ENCODE measurements around the gene AVL9.
"Not testable (repeated sequence)": the region's sequence is repeated elsewhere in the genome, so short reads cannot be mapped to it uniquely, and the experiment has no call there.

AVL9 gene

GRCh38 chr7:32605032-32605431 is 109.7 kb downstream of the AVL9 start:
- TF ChIP-seq Cebpa-rat (IDR thresholded peaks at IDR 0.05) = no peak
- H3K9me3 ChIP-seq = 0 out of 2 replicates have a peak, but pooled peaks cover 6% of the 10 kb centered on the region
- no peaks in the 10 kb centered on the region for H3K27me3 ChIP-seq
- no peak overlapping the region for H3K4me2 ChIP-seq
- no peak overlapping the region for H3K27ac ChIP-seq
- H3K4me3 ChIP-seq = no peak overlapping the region
- no peak overlapping the region for H3K9ac ChIP-seq
- no peaks in the 10 kb centered on the region for H3K36me3 ChIP-seq
- H3K4me1 ChIP-seq = no peaks in the 10 kb centered on the region
- no peaks in the 10 kb centered on the region for H4K20me1 ChIP-seq

GRCh38 chr7:32609463-32609862 is 114.2 kb downstream of the AVL9 start:
- H3K4me3 ChIP-seq = no peak overlapping the region
- no peaks in the 10 kb centered on the region for H3K9me3 ChIP-seq
- TF ChIP-seq Cebpa-rat (IDR thresholded peaks at IDR 0.05) = no peak
- H3K27ac ChIP-seq = no peak overlapping the region
- H3K36me3 ChIP-seq = no peaks in the 10 kb centered on the region
- H3K4me1 ChIP-seq = no peaks in the 10 kb centered on the region
- no peak overlapping the region for H3K9ac ChIP-seq
- H4K20me1 ChIP-seq = no peaks in the 10 kb centered on the region
- H3K4me2 ChIP-seq = no peak overlapping the region
- no peaks in the 10 kb centered on the region for H3K27me3 ChIP-seq

GRCh38 chr7:32611201-32612099 is 116.2 kb downstream of the AVL9 start:
- no peaks in the 10 kb centered on the region for H3K9me3 ChIP-seq
- no peaks in the 10 kb centered on the region for H3K36me3 ChIP-seq
- no peaks in the 10 kb centered on the region for H4K20me1 ChIP-seq
- no peak overlapping the region for H3K4me3 ChIP-seq
- no peak overlapping the region for H3K9ac ChIP-seq
- H3K4me2 ChIP-seq = no peak overlapping the region
- H3K4me1 ChIP-seq = no peaks in the 10 kb centered on the region
- H3K27me3 ChIP-seq = no peaks in the 10 kb centered on the region
- no peak overlapping the region for H3K27ac ChIP-seq
- TF ChIP-seq Cebpa-rat (IDR thresholded peaks at IDR 0.05) = no peak

GRCh38 chr7:32616625-32617024 is 121.3 kb downstream of the AVL9 start:
- no peaks in the 10 kb centered on the region for H3K27me3 ChIP-seq
- no peaks in the 10 kb centered on the region for H3K9me3 ChIP-seq
- H3K4me3 ChIP-seq = no peak overlapping the region
- no peak overlapping the region for H3K27ac ChIP-seq
- no peak overlapping the region for H3K9ac ChIP-seq
- no peaks in the 10 kb centered on the region for H4K20me1 ChIP-seq
- no peak for TF ChIP-seq Cebpa-rat (IDR thresholded peaks at IDR 0.05)
- no peak overlapping the region for H3K4me2 ChIP-seq
- H3K4me1 ChIP-seq = no peaks in the 10 kb centered on the region
- H3K36me3 ChIP-seq = no peaks in the 10 kb centered on the region

DNA sequence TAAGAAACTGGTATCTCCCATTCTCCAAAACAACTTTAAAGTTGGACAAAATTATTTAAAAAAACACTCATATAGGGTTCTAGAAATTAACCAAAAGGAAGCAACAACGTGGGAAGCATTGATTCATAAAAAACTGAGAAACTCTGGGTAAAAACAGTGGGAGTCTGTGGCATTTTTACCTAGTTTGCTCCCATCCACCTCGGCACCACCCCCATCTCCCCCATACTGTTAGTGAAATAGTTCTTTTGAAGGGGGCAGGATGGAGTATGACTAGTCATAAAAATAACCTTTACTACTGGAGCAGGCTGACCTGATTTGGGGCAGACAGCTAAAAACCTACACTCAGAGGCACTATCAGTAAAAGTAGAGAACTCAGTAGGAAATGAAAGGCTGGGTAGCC is 123.2 kb downstream of the AVL9 start:
- no peak overlapping the region for H3K27ac ChIP-seq
- H4K20me1 ChIP-seq = no peaks in the 10 kb centered on the region
- H3K4me1 ChIP-seq = no peaks in the 10 kb centered on the region
- no peaks in the 10 kb centered on the region for H3K9me3 ChIP-seq
- H3K9ac ChIP-seq = no peak overlapping the region
- H3K4me2 ChIP-seq = no peak overlapping the region
- no peak for TF ChIP-seq Cebpa-rat (IDR thresholded peaks at IDR 0.05)
- H3K4me3 ChIP-seq = no peak overlapping the region
- H3K27me3 ChIP-seq = no peaks in the 10 kb centered on the region
- H3K36me3 ChIP-seq = no peaks in the 10 kb centered on the region

DNA sequence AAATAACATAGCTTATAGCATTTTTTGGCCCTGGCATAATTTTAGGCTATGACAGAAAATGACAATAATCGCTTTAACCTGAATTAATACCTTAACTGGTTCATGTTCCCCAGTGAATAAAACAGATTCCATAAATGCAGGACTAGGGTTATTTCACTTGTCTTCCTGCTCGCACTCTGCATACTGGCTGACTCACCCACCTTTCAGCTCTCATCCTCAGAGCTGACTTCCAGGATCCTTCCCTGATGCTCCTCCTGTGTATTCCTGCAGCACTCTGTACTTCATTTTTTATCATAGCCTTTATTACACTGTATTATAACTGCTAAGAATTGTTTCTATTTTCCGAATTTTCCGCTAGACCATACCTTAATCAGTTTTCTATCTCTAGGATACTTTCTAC is 123.7 kb downstream of the AVL9 start:
- Histone ChIP-seq H4K20me1 (no peaks in the 10 kb centered on the region), H3K36me3 (no peaks in the 10 kb centered on the region), H3K27ac (no peak overlapping the region), H3K4me1 (no peaks in the 10 kb centered on the region), H3K9me3 (no peaks in the 10 kb centered on the region), H3K27me3 (no peaks in the 10 kb centered on the region), H3K9ac (no peak overlapping the region), H3K4me3 (no peak overlapping the region), H3K4me2 (no peak overlapping the region)
- no peak for TF ChIP-seq Cebpa-rat (IDR thresholded peaks at IDR 0.05)

- H3K4me3 ChIP-seq, H3K9ac ChIP-seq, H4K20me1 ChIP-seq, H3K36me3 ChIP-seq, H3K4me2 ChIP-seq, H3K4me1 ChIP-seq, H3K27ac ChIP-seq, H3K9me3 ChIP-seq, H3K27me3 ChIP-seq: not testable (repeated sequence)
These were observed 124.1 kb downstream of the AVL9 start for GRCh38 chr7:32619416-32619815.

DNA sequence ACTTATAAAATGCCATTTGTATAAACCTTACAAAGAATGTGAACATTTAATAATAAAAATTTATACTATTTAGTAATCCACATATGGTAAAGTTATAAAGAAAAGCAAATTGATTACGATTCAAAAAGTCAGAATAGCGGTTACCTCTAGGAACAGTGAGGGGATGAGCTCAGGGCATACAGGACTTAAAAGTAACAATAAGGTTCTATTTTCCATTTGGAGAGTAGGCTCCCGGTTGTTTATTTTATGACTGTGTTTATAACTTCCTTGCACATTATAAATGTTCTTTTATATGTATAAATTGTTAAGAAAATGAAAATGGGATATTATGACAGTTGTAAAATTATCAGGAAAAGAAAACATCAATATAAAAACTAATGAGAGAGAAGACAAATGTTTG is 135.7 kb downstream of the AVL9 start:
- Histone ChIP-seq H3K4me1 (no peaks in the 10 kb centered on the region), H3K27ac (no peak overlapping the region), H3K36me3 (no peaks in the 10 kb centered on the region), H4K20me1 (no peaks in the 10 kb centered on the region), H3K27me3 (no peaks in the 10 kb centered on the region), H3K4me2 (no peak overlapping the region), H3K9me3 (no peaks in the 10 kb centered on the region), H3K4me3 (no peak overlapping the region), H3K9ac (no peak overlapping the region)
- no peak for TF ChIP-seq Cebpa-rat (IDR thresholded peaks at IDR 0.05)

DNA sequence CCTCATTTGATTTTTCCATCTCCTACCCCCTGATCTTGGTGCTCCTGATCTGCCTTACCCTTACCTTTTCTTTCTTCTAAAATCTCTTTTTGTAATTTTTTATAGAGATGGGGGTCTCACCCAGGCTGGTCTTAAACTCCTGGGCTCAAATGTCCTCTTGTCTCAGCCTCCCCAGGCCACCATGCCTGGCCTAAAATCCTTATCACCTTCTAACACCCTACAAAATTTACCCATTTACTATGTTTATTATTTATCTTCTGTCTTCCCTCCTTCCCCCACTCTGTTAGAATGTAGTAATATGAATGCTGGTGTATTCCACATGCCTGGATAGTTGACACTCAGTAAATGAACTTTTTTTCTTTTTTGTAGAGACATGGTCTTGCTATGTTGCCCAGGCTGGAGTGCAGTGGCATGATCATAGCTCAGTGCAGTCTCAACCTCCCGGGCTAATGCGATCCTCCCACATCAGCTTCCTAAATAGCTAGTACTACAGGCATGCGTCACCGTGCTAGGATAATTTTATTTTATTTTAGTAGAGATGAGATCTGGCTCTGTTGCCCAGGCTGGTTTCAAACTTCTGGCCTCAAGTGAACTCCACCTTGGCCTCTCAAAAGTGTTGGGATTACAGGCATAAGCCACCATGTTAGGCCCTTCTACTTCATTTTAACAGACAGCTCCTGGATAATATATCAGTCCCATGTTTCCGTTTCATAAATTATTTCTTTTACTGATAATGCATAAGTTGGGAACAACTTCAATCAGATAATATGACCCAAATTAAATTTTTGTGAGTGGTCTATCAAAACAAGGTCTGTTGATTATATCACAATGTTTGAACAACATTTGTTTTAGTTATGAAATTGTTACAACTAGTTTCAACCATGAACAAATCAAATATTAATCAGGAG is 136.6 kb downstream of the AVL9 start:
- H3K9me3 ChIP-seq, H3K9ac ChIP-seq, H3K27ac ChIP-seq, H4K20me1 ChIP-seq, H3K27me3 ChIP-seq, H3K4me1 ChIP-seq, H3K4me3 ChIP-seq, H3K36me3 ChIP-seq, H3K4me2 ChIP-seq: not testable (repeated sequence)

DNA sequence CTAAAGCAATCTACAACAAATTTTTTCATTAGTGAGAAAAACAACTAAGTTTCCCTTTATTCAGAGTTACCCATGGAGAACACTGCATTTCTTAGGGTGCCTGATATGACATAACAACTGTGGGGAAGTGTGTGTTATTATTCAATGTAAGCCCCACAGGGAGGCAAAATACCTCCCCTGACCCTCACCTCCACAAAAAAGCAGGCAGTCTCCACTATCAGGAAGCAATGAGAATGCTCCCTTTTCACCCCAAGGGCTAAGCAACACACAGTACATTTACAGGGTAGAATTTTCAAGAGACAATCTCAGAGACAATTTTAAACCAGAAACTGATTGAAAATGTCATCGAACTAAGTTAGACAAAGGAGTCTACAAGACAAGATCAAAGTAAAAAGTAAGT is 138.2 kb downstream of the AVL9 start:
- H3K4me1 ChIP-seq, H3K4me2 ChIP-seq, H3K9ac ChIP-seq, H3K27me3 ChIP-seq, H3K27ac ChIP-seq, H3K9me3 ChIP-seq, H3K4me3 ChIP-seq, H3K36me3 ChIP-seq, H4K20me1 ChIP-seq: not testable (repeated sequence)

DNA sequence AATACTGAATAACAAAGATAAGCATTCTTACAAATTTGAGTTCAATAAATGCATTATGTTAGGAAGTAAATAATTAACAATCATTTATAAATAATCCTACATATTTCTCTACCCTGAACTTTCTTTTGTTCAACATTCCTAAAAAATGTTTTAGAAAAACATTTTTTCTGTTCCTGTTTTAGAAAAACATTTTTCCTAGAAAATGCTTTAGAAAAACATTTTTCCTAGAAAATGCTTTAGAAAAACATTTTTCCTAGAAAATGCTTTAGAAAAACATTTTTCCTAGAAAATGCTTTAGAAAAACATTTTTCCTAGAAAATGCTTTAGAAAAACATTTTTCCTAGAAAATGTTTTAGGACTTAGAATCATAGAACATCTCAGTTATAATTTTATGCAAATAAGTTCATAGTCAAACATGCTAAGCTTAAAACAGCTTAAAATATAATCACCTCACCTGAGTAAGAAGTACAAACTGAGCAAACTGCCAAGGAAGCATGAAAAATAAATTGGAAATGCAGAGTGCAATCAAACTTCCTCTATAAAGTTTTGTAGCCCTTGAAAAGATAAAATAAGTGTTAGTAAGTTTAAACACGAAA is 139.6 kb downstream of the AVL9 start:
- not testable (repeated sequence) for H3K4me2 ChIP-seq, H3K4me3 ChIP-seq, H3K9ac ChIP-seq, H3K36me3 ChIP-seq, H3K27ac ChIP-seq, H3K27me3 ChIP-seq, H4K20me1 ChIP-seq, H3K9me3 ChIP-seq
- peaks cover 13% of the 10 kb centered on the region for H3K4me1 ChIP-seq

DNA sequence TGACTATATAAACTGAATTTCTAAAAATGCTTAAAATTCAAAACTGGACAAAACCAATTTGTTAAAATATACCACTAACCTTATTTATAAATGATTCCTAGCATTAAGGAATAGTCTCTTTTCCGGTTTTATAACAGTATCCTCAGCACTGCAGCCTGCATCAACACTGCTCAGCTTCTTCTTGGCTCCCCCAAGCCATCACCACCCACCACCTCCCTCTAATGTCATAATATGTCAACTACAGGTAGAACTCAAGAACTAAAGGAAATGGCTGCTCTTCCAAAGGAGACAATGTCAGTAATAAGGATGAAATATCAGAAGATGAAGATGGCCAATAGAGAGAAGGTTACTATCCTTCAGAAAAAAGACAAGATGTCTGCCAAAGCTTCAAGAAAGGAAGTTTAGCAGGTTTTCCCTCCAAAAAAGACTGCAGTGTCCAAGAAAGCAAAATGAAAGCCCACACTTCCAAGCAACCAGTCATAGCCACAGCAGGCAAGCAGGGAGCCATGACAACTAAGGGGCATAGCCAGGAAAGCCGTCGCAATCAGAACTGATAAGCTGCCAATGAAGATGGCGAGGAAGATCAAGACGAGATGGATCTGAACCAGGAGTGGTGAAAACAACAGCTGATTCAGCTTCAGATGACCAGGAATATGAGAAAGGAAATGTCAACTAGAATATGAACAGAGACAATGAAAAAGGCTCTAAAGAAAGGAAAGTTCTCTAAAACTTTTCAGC is 141.6 kb downstream of the AVL9 start:
- H3K4me1 ChIP-seq = peaks cover 13% of the 10 kb centered on the region
- not testable (repeated sequence) for H3K4me3 ChIP-seq, H3K9ac ChIP-seq, H3K4me2 ChIP-seq, H4K20me1 ChIP-seq, H3K27me3 ChIP-seq, H3K27ac ChIP-seq, H3K36me3 ChIP-seq
- peaks cover 16% of the 10 kb centered on the region for H3K9me3 ChIP-seq

DNA sequence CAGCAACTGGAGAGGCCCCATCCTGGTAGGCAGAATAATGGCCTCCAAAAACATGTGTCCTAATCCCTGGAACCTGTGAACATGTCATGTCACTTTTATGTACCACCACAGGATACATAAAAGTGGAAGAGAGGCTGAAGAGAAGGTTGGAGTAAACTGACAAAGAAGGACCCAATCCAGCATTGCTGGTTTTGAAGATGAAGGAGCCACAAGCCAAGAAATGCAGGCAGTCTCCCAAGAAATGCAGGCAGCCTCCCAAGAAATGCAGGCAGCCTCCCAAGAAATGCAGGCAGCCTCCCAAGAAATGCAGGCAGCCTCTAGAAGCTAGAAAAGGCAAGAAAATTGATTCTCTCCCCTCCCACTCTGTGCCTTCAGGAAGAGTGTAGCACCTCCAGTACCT is 142.3 kb downstream of the AVL9 start:
- H3K9ac ChIP-seq, H3K27ac ChIP-seq, H3K4me2 ChIP-seq, H3K4me3 ChIP-seq, H3K27me3 ChIP-seq, H4K20me1 ChIP-seq, H3K36me3 ChIP-seq: not testable (repeated sequence)
- H3K9me3 ChIP-seq = peaks cover 19% of the 10 kb centered on the region
- H3K4me1 ChIP-seq = peaks cover 13% of the 10 kb centered on the region

All from BLaER1 (cell line).